ENCODE measurements around the gene BCL6.

Gene BCL6

GRCh38 chr3:187759601-187760000 lies 14.3 kb upstream of the BCL6 start:
- DNase-seq, result no peak

DNA sequence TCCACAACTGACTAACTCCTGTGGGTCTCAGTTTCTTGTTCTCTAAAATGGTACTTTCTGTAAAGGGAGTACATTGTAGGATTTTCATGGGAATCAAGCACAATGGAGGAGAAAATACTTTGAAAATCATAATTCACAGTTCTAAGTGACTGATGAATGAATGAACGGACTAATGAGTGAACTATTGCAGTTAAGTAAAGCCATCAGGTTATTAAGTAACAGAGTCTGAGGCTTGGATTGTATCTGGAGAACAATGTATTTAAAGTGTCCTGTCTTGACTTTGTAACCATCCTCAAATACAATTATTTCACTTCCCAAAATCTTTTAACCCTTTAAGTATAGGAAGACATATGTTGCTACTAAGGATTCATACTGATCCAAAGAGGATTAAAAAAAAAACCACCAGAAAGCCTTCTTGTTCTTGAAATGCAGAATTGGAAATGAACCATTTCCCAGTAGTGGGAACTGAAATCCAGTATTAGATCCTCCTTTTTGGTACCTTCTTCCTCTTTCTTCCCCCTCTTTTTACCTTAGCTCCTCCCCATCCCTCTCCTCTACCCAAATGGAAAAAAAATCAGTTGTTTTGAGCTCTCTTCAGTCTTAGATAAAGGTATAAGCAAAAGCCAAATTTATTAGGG lies 13.2 kb upstream of the BCL6 start:
- DNase-seq, result no peak

DNA sequence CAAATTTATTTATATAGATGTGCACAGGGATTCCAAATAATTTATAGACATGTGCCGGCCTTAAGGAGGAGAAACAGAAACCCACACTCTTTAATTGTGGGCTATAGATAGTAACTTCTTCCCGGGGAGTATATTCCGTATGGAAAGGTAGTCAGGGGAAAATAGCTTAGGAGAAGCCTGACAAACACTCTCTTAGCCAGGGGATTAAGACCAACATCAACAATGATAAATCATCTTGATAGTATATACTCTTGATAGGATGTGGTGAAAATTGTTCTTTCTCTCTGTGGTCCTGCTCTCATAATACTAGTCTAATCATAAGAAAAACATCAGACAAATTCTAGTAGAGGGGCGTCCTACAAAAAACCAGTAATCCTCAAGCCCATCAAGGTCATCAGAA lies 8.2 kb upstream of the BCL6 start:
- DNase-seq, result no peak

- DNase-seq, result no peak
Observed at GRCh38 chr3:187750513-187751123, 5.3 kb upstream of the BCL6 start.

DNA sequence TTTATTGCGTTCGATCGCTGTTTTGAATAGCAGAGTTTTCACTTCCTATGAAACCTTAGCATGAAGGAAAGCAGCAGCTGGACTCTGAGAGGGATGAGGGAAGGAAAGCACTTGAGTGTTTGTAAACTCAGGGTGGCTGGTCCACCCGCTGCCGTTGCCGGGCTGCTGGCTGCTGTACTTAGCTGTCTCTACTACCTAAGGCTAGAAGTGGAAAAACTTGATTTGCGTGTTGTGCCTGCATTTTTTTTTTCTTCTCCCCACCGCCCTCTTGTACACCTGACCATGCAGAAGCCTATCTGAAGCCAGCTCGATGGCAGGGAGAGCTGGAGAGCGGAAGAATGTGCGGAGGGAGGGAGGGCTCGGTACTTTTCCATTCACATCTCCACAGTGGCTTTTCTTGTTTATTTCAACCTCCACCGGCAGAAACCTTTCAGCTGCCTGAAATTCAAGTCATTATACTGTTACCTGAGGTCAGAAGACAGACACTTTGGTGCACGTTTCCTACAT lies 4.8 kb upstream of the BCL6 start:
- DNase-seq, result peak; percentile 28

DNA sequence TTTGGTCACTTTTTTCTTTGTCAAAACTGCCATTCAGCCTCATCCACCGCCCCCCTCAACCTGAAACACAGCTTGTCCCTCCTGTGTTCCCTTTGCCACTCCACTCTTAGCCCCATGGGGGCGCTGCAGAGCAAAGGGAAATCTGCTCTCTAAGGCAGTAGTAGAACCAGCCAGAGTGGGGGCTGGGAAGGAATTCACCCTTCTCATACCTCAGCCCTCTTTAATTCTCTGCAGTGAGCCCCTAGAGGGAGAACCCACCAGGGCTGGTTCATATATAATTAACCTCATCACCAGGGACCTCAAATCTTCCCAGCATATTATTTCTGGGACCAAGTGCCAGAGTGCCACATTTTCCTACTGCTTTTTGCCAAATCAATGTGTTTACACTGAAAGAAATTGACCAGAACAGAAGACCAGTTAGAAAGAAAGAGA lies 2.8 kb upstream of the BCL6 start:
- peak; percentile 53 for DNase-seq

- DNase-seq, result no peak
Observed at GRCh38 chr3:187747506-187747905, 2.2 kb upstream of the BCL6 start.

DNA sequence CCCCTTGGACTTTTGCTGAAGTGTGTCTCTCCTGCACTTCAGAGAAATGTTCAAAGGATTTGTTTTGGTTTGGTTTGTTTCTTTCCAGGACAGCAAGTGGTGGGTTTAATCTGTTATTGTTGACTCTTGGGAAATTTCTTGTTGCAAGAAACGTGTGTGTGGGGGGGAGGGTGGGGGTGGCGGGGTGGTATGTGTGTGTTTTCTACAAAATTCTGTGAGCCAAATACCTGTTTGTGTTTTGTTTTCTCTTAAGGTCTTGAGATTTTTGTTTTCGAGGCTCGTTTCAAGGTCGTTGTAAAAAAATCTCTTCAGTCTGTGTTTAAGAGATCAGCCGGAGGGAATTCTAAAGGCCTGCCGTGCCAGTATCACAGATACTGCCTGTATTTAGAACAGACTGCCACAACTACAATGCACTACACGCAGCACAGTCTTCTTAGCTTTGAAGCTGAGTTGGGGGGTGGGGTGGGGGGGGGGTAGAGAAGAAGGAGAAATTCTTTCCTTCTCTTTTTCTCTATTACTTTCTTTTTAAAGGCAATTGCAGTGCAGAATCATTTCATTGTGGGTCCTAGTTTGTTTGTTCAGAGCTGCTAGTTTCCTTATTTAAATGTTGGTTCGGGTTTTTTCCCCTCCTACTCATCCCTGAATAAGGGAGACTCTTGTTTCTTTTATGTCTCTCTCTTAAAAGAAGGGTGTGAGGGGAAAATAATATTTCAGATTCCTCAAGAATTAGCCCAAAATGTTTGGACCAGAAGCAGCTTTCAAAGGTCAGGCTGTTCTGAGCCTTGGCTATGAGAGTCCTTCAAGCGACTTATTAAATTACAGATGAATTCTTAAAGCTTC lies 1.4 kb upstream of the BCL6 start:
- no peak for DNase-seq

- DNase-seq, result no peak
Observed at GRCh38 chr3:187746059-187746441, 782 bp upstream of the BCL6 start.

GRCh38 chr3:187744169-187745151 lies 808 bp downstream of the BCL6 start:
- peak; percentile 53 for DNase-seq

DNA sequence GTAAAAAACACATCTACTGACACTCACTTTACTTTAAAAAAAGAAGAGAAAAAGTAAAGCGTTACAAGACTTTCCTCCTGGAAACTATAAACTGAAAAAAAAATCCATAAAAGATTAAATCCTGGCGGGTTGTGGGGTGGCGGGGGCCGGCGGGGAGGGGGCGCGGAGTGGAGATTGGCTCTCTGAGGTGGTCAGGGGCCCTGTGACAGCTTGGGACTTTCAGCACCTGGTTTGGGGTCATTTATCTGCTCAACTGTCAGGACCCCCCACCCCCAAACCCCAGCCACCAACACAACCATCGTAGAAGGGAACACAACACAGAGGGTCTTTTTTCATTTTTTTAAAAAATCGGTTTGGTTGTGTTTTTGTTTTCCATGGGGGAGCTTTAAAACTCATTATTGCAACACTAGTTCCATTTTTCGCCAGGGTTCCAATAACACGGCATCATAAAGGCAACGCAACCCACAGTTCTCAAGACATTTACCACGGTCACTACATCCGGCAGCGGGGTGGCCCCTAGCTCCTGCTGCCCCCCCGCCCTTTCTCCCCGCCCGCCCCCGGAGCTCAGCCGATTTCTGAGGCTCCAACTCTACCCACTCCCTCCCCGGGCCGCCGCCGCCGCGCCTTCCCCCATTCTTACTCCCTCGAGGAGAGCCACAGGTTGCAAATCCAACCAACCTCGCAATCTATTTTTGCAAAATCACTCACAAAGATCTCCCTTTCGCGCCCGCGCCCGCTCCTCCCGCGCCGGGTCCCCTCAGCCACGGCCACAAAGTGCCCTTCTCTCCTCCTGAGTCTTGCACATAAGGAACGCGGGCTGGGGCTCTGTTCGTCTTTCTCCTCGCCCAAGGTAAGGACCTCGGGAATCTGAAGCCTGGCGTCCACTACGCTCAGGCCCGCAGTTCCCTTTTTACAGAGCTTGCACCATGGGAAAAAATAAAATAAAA lies 1.8 kb downstream of the BCL6 start:
- DNase-seq, result peak; percentile 10

DNA sequence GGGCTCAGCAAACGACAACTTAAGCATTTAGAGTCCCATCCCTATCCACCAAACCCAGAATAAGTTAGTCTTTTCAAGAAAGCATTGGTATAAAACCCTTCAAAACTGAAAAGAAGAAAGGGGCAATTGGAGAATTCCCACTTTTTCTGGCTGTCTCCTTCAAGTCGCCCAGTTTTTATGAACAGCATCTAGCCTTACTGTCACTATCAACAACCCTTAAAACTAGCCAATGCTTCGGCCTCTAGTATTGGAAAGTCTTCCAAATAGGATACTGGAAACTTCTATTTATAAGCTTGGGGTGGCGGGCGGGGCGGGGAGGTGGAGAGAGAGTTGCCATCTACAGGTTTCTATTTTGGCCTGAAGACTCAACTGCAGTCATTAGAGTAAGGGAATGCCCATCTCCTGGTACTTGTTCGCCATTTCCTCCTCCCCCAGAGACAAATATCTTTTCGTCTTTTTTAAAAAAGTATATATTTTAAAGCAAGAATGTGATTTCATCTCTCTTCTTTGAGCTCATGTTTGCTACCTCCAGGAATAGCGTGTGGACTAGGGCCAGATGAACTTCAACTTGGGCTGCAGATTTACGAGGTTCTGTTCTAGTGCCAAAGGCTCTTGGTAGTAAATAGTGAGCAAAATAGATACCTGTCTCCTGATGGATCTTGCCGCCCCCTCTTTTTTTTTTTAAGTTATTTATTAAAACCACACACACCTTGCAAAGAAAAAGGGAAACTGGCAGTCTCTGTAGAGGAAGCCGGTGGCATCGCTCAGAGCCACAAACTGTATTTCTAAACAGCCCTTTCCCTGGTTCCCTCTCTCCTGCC lies 2.7 kb downstream of the BCL6 start:
- no peak for DNase-seq

- DNase-seq, result peak; percentile 34
Observed at GRCh38 chr3:187741403-187742350, 3.6 kb downstream of the BCL6 start.

DNA sequence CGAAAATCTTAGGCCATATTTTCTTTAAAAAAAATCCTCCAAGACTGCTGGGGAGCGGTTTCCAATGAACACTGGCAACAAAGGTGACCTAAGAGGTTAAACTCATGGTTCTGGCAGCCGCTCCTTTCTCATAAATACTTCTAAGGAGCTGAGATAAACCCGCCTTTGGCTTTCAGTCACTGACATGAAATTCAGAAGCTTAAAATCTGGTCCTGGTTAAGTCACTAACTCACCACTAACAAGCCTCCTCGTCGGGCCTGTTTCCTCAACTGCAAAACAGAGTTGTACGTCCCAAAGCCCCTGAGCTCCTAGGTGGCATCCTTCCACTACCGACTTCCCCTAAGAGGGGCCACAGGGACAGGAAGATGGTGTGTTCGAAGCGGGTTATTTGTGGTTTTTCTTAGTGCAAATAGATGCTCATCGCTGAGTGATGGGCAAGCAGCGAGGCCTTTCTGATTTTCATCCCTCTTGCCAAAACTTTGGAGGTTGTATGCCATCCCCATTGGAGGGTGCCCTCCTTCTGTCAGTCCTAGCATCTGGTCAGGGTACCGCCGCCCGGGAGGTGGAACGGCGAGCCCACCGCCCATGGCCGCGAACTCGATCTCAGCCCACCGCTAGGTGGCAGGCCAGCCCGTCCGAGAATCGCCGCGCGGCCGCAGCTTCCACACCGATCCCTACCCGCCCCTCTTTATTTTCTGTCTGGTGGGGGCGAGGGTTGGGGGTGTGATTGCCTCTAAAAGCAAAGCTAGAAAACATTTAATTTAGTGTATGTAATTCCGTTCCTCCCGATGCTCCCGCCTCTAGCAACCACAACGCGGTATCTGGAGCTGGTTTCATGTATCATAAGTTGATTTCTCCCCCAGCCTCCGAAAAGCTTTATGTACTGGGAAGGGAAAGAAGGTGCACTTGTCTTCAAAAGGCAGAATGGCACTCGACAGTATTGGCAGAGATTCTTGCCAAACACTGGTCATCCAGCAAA lies 4.6 kb downstream of the BCL6 start:
- peak; percentile 67 for DNase-seq

- DNase-seq, result peak; percentile 70
Observed at GRCh38 chr3:187739561-187740332, 5.5 kb downstream of the BCL6 start.

GRCh38 chr3:187739094-187739560 lies 6.1 kb downstream of the BCL6 start:
- DNase-seq, result no peak

Data from NCI-H1092 treated with DMSO at 0.1 percent for 48 hours (cell line).